AG10803 (cell line): ENCODE results near the gene CLSTN2.
A peak's percentile ranks its signal among the peaks of the same experiment; 100 is the strongest.

ENCODE experiments used
- DNase-seq: peaks from one replicate; pipeline ENCODE4 v3.0.0; 2010; ENCODE audit warnings: low read depth
- H3K4me3 ChIP-seq: 2 replicates; pipeline ENCODE4 v1.5.1; 2011; ENCODE audit warnings: mild to moderate bottlenecking, low read length, control low read depth
- TF ChIP-seq, protein P1 (sequence below): conservative IDR thresholded peaks from 2 replicates; pipeline ENCODE4 v1.5.1; 2011; ENCODE audit warnings: mild to moderate bottlenecking, low read length, control low read depth, inconsistent platforms

The CLSTN2 gene

GRCh38 chr3:140176526-140176925, 241.5 kb downstream of the CLSTN2 start:
- peak; percentile 17 for DNase-seq
- no peak overlapping the region for H3K4me3 ChIP-seq
- TF ChIP-seq, protein P1, sequence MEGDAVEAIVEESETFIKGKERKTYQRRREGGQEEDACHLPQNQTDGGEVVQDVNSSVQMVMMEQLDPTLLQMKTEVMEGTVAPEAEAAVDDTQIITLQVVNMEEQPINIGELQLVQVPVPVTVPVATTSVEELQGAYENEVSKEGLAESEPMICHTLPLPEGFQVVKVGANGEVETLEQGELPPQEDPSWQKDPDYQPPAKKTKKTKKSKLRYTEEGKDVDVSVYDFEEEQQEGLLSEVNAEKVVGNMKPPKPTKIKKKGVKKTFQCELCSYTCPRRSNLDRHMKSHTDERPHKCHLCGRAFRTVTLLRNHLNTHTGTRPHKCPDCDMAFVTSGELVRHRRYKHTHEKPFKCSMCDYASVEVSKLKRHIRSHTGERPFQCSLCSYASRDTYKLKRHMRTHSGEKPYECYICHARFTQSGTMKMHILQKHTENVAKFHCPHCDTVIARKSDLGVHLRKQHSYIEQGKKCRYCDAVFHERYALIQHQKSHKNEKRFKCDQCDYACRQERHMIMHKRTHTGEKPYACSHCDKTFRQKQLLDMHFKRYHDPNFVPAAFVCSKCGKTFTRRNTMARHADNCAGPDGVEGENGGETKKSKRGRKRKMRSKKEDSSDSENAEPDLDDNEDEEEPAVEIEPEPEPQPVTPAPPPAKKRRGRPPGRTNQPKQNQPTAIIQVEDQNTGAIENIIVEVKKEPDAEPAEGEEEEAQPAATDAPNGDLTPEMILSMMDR = no peak

GRCh38 chr3:140177943-140178342, 243.0 kb downstream of the CLSTN2 start:
- TF ChIP-seq, protein P1 = no peak
- H3K4me3 ChIP-seq = no peak overlapping the region
- DNase-seq = no peak

DNA sequence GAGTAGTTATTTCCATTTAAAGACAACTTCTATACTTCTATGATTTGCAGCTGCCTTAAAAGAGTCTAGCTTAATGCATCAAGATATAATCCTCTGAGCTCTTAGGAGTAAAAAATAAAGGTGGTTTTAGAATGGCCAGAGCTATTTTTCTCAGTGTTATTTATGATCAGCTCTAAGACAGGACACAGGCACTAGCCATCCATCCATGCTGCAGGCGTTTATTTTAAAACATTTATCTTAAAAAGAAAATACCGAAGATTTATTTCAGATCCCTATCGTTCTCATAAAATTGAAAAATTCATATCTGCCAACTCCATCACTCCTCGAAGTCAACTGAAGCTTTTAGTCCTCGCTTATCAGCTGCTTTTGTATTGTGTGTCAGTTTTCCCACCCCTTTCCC, 243.5 kb downstream of the CLSTN2 start:
- H3K4me3 ChIP-seq = no peak overlapping the region
- TF ChIP-seq, protein P1 = no peak
- no peak for DNase-seq

GRCh38 chr3:140180603-140181002, 245.6 kb downstream of the CLSTN2 start:
- H3K4me3 ChIP-seq = no peak overlapping the region
- TF ChIP-seq, protein P1 = no peak
- peak; percentile 35 for DNase-seq

DNA sequence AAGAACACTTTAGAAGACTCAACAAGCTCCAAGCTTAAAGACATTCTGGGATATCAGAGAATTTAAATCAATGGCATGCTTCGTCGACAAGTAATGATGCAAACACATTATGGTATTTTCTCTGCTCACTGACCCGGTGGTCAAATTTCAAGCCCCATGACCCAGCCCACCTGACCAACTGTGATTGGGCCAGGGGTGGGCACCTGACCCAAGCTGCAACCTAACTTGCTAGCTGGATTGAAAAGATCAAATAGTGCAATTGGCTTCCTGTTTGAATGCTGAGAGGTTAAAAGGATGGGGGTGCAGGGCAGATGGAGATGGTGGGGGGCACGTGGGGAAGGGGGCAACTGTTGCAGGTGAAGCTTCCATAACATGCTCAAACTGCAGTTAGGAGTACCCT, 250.4 kb downstream of the CLSTN2 start:
- TF ChIP-seq, protein P1 = no peak
- H3K4me3 ChIP-seq = no peak overlapping the region
- no peak for DNase-seq

- peak; percentile 40 for DNase-seq
- TF ChIP-seq, protein P1 = no peak
- no peak overlapping the region for H3K4me3 ChIP-seq
These were observed 251.5 kb downstream of the CLSTN2 start for GRCh38 chr3:140186421-140186920.

DNA sequence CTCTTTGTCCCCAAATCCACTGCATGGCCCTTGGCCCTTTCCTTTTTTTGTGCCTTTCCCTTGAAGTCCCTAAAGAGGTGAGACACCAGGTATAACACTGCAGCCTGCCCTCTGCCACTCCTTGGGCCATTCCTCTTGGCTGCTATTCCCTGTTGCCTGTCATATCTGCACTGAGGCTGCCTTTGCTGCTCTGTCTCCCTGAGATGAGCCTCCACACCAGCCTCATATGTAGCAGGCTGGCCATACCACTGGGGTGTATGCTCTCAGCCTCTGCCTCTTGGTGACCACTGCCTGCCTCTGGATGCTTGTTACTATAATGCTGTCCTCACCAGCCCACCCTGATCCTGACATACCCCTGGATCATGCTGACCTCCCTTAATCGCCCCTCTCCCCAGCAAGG, 252.0 kb downstream of the CLSTN2 start:
- TF ChIP-seq, protein P1 = no peak
- no peak for DNase-seq

More for the DNA sequence above, 252.0 kb downstream of the CLSTN2 start:
- H3K4me3 ChIP-seq = no peak overlapping the region
